Hepatocyte (in vitro differentiated cells): Measurements from ENCODE around the gene DOCK1. TPM values are rescaled to one million over a fixed set of nuclear protein-coding genes. Genes with fewer than 3 reads are reported as not detected.

ENCODE experiments used
- DNase-seq: peaks from one replicate; pipeline ENCODE4 v3.0.0-alpha.2; 2016; ENCODE audit warnings: low spot score
- H2AFZ ChIP-seq: fragments of 200-600 bp; sonication (generic); 2 replicates; pipeline ENCODE4 v1.6.0; 2016; ENCODE audit warnings: antibody characterized with exemption, mild to moderate bottlenecking
- H3K27ac ChIP-seq: fragments of 200-600 bp; sonication (generic); 2 replicates; pipeline ENCODE4 v1.5.1; 2016; ENCODE audit warnings: mild to moderate bottlenecking
- H3K27me3 ChIP-seq: fragments of 200-600 bp; sonication (generic); 2 replicates; pipeline ENCODE4 v1.6.1; 2016
- H3K36me3 ChIP-seq: fragments of 200-600 bp; sonication (generic); replicated peaks from 2 replicates; pipeline ENCODE4 v1.5.1; 2016; ENCODE audit warnings: low read depth; ENCODE audit not compliant: insufficient read depth
- H3K4me1 ChIP-seq: fragments of 200-600 bp; sonication (generic); 2 replicates; pipeline ENCODE4 v1.5.1; 2016; ENCODE audit warnings: mild to moderate bottlenecking, moderate library complexity; ENCODE audit not compliant: insufficient read depth
- H3K4me2 ChIP-seq: fragments of 200-600 bp; sonication (generic); 2 replicates; pipeline ENCODE4 v1.6.0; 2016
- H3K4me3 ChIP-seq: fragments of 200-600 bp; sonication (generic); 2 replicates; pipeline ENCODE4 v1.5.1; 2016; ENCODE audit warnings: mild to moderate bottlenecking
- H3K79me2 ChIP-seq: fragments of 200-600 bp; sonication (generic); 2 replicates; pipeline ENCODE4 v1.6.0; 2017; ENCODE audit warnings: mild to moderate bottlenecking
- H3K9me2 ChIP-seq: fragments of 200-600 bp; sonication (generic); replicated peaks from 2 replicates; pipeline ENCODE4 v1.6.0; 2017; ENCODE audit warnings: mild to moderate bottlenecking; ENCODE audit not compliant: insufficient read depth
- H3K9me3 ChIP-seq: fragments of 200-600 bp; sonication (generic); 2 replicates; pipeline ENCODE4 v1.5.1; 2016; ENCODE audit warnings: low read depth, mild to moderate bottlenecking
- H4K20me1 ChIP-seq: fragments of 200-600 bp; sonication (generic); 2 replicates; pipeline ENCODE4 v1.6.0; 2016; ENCODE audit warnings: mild to moderate bottlenecking; ENCODE audit not compliant: insufficient read depth, poor library complexity, severe bottlenecking
- EZH2 ChIP-seq: fragments of 200-600 bp; sonication (generic); IDR thresholded peaks from 2 replicates; pipeline ENCODE4 v1.6.1; 2016; ENCODE audit warnings: antibody characterized with exemption, mild to moderate bottlenecking, borderline replicate concordance
- EZH2phosphoT487 ChIP-seq: fragments of 200-600 bp; sonication (generic); IDR thresholded peaks from one replicate; pipeline ENCODE4 v1.6.1; 2018; ENCODE audit warnings: antibody characterized with exemption, mild to moderate bottlenecking, low read depth, moderate library complexity; ENCODE audit not compliant: unreplicated experiment, severe bottlenecking
- WGBS: methylation state at CpG from one replicate; pipeline ENCODE4 v1.1.6; 2016; ENCODE audit warnings: low lambda C conversion rate; ENCODE audit errors: missing lambda C conversion rate; 5-methylcytosine and 5-hydroxymethylcytosine counted together
- polyA plus RNA-seq: library from polyadenylated mRNA; unstranded; fragments of >200 nt; fragmentation: Nextera tagmentation; extraction: Ambion mirVana; gene quantifications from 2 replicates; pipeline ENCODE4 v1.2.1, GENCODE V29; 2016
- total RNA-seq: library from RNA; depleted of rRNA; stranded (reverse); fragments of >200 nt; gene quantifications from 2 replicates; pipeline ENCODE4 v1.2.3, GENCODE V29; 2014
- TF ChIP-seq, protein P1 (sequence below): fragments of 200-600 bp; sonication (generic); IDR thresholded peaks from 2 replicates; pipeline ENCODE4 v1.5.1; 2016; ENCODE audit warnings: antibody characterized with exemption, mild to moderate bottlenecking; ENCODE audit not compliant: poor library complexity

The DOCK1 gene
- total and polyA plus RNA-seq, 2 experiments from 2014 or later = 16.0 to 55.5 TPM

DNA sequence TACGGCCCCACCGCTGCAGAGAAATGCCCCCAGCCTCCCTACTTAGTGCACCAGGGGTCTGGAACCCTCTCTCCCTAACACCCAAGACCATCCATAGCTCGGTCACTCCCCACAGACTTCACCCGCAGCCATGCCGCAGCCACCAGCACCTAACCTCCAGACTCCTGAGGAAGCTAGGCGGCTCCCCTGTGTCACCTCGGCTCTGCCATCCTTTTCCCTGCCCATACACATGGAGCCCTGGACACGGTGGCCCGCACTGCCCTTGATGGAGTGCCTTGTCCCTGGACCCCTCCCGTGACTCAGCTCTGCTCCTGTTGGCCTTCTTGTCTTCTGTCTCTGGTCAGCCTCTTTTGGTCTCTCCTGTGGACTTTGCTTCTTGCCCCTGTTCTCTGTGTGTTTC lies 183.7 kb downstream of the DOCK1 start:
- Histone ChIP-seq H3K4me1 (peaks cover 3% of the 10 kb centered on the region), H2AFZ (no peak overlapping the region), H3K9me3 (no peaks in the 10 kb centered on the region), H3K27ac (no peak overlapping the region), H3K79me2 (no peaks in the 10 kb centered on the region), H3K4me2 (no peak overlapping the region), H3K4me3 (no peak overlapping the region), H3K9me2 (no peaks in the 10 kb centered on the region), H3K36me3 (no peaks in the 10 kb centered on the region), H3K27me3 (no peaks in the 10 kb centered on the region), H4K20me1 (no peaks in the 10 kb centered on the region)
- WGBS = 99% methylated on average over 10 of the region's 10 CpGs
- TF ChIP-seq EZH2phosphoT487 (no peak), EZH2 (no peak)
- TF ChIP-seq, protein P1, sequence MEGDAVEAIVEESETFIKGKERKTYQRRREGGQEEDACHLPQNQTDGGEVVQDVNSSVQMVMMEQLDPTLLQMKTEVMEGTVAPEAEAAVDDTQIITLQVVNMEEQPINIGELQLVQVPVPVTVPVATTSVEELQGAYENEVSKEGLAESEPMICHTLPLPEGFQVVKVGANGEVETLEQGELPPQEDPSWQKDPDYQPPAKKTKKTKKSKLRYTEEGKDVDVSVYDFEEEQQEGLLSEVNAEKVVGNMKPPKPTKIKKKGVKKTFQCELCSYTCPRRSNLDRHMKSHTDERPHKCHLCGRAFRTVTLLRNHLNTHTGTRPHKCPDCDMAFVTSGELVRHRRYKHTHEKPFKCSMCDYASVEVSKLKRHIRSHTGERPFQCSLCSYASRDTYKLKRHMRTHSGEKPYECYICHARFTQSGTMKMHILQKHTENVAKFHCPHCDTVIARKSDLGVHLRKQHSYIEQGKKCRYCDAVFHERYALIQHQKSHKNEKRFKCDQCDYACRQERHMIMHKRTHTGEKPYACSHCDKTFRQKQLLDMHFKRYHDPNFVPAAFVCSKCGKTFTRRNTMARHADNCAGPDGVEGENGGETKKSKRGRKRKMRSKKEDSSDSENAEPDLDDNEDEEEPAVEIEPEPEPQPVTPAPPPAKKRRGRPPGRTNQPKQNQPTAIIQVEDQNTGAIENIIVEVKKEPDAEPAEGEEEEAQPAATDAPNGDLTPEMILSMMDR = no peak
- no peak for DNase-seq

DNA sequence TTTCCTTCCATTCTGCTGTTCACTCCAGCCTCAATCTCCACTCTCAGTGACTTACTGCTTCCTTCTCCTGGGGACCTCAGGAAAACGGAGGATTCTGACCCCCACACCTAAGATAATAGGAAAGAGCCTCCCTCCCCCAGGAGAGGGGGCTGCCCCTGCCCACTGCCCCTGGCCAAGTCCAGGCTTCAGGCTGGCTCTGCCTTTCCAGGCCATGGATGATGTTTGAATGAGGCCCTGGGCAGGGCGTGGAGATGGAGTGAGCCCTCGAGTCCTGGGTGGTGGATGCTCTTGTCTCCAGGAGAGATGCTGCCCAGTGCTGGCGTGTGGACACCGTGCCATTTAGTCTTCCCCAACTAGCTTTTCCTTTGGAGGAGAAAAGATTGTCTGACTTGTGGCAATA lies 184.2 kb downstream of the DOCK1 start:
- Histone ChIP-seq H3K36me3 (no peaks in the 10 kb centered on the region), H2AFZ (no peak overlapping the region), H3K79me2 (no peaks in the 10 kb centered on the region), H3K27ac (peak overlapping the region; percentile 19), H3K4me2 (no peak overlapping the region), H3K27me3 (no peaks in the 10 kb centered on the region), H4K20me1 (no peaks in the 10 kb centered on the region), H3K9me2 (no peaks in the 10 kb centered on the region), H3K9me3 (no peaks in the 10 kb centered on the region), H3K4me1 (peaks cover 3% of the 10 kb centered on the region), H3K4me3 (no peak overlapping the region)
- DNase-seq = no peak
- TF ChIP-seq EZH2 (no peak), EZH2phosphoT487 (no peak)
- TF ChIP-seq, protein P1 = no peak
- 97% methylated on average over 5 of the region's 5 CpGs for WGBS

DNA sequence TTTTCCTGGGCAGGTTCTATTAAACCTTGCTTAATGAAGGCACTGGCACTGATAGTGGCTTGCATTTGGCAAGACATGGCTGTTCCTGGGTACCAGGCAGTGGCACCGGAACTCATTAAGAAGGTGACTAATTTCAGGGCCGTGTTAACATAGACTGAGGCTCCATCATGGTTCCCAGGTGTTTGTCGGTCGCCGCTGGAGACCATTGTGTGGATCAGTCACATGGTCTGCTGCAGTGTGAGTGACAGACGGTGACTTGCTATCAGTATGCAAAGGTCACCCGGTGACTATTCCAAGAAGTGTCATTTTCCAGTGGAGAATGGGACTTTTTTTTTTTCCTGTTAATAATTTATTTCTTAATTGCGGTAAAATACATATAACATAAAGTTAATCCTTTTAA lies 184.9 kb downstream of the DOCK1 start:
- peak; percentile 58 for DNase-seq
- TF ChIP-seq, protein P1 = no peak
- TF ChIP-seq EZH2 (no peak), EZH2phosphoT487 (no peak)
- Histone ChIP-seq H3K9me3 (no peaks in the 10 kb centered on the region), H4K20me1 (no peaks in the 10 kb centered on the region), H3K4me2 (no peak overlapping the region), H3K4me1 (peaks cover 3% of the 10 kb centered on the region), H3K79me2 (no peaks in the 10 kb centered on the region), H3K9me2 (no peaks in the 10 kb centered on the region), H3K4me3 (no peak overlapping the region), H3K27me3 (no peaks in the 10 kb centered on the region), H3K36me3 (no peaks in the 10 kb centered on the region), H3K27ac (peak overlapping the region; percentile 19), H2AFZ (no peak overlapping the region)
- 68% methylated on average over 8 of the region's 8 CpGs for WGBS

DNA sequence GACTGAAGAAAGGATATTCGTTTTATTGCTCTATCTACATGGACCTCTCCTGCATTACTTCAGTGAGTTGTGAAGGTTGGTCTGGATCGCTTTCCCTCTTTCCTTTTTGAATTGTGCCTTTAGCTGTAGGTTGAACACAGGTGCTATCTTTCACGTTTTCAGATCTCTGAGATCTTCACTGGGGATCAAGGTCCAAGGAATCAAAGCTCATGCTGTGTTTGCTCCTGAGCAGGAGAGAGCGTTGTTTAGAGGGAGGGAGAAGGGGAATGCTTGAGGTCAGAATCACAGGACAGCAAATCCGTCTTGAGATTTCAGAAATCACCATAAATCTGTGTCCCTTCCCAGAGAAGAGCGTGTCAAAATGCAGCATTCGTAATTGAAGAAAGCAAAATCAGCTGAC lies 186.1 kb downstream of the DOCK1 start:
- H3K79me2 ChIP-seq = no peaks in the 10 kb centered on the region
- peak; percentile 22 for DNase-seq
- no peak overlapping the region for H3K4me2 ChIP-seq
- H3K9me2 ChIP-seq = no peaks in the 10 kb centered on the region
- H3K36me3 ChIP-seq = no peaks in the 10 kb centered on the region
- H3K9me3 ChIP-seq = no peaks in the 10 kb centered on the region
- TF ChIP-seq EZH2phosphoT487 (no peak), EZH2 (no peak)
- TF ChIP-seq, protein P1 = no peak
- H3K4me3 ChIP-seq = no peak overlapping the region
- no peaks in the 10 kb centered on the region for H4K20me1 ChIP-seq
- 79% methylated on average over 7 of the region's 7 CpGs for WGBS
- H3K27ac ChIP-seq = peak overlapping the region; percentile 74
- no peaks in the 10 kb centered on the region for H3K27me3 ChIP-seq
- H2AFZ ChIP-seq = no peak overlapping the region
- peaks cover 3% of the 10 kb centered on the region for H3K4me1 ChIP-seq
